WTC11 (cell line): ENCODE measurements around the gene MORF4L2. TPM values are rescaled to one million over a fixed set of nuclear protein-coding genes. Genes with fewer than 3 reads are reported as not detected.

ENCODE experiments used
- ATAC-seq: fragments of 200-7000 bp; cut with Tn5 transposase; 2 replicates; pipeline ENCODE4 v1.10.0; 2021; ENCODE audit warnings: mild to moderate bottlenecking, moderate library complexity
- CTCF ChIA-PET: fragments of 300-600 bp; sonication (Branson Sonifier 250); formaldehyde crosslinking; loops from one replicate; lab custom pipeline; 2021; ENCODE audit warnings: antibody characterized with exemption; lab: Charles Lee
- POLR2A ChIA-PET: fragments of 350-600 bp; sonication (Branson Sonifier 250); formaldehyde crosslinking; loops from one replicate; lab custom pipeline; 2021; ENCODE audit warnings: antibody characterized with exemption; lab: Charles Lee
- DNase-seq: peaks from one replicate; pipeline ENCODE4 v3.0.0; 2021; ENCODE audit warnings: low spot score
- H3K27ac Mint-ChIP-seq: 2 replicates; pipeline ENCODE4 v1.8.0; 2021; ENCODE audit warnings: mixed read lengths
- H3K27me3 Mint-ChIP-seq: 2 replicates; pipeline ENCODE4 v1.8.0; 2021; ENCODE audit warnings: low read depth, mild to moderate bottlenecking, moderate library complexity, mixed read lengths
- H3K36me3 Mint-ChIP-seq: 2 replicates; pipeline ENCODE4 v1.8.0; 2021; ENCODE audit warnings: mixed read lengths
- H3K4me1 Mint-ChIP-seq: 2 replicates; pipeline ENCODE4 v1.8.0; 2022; ENCODE audit warnings: mixed read lengths
- H3K4me3 Mint-ChIP-seq: 2 replicates; pipeline ENCODE4 v1.8.0; 2021; ENCODE audit warnings: mild to moderate bottlenecking, moderate library complexity, mixed read lengths
- H3K9me3 Mint-ChIP-seq: 2 replicates; pipeline ENCODE4 v1.8.0; 2021; ENCODE audit warnings: mixed read lengths
- CREB1 ChIP-seq: sonication (generic); formaldehyde crosslinking; IDR thresholded peaks from 2 replicates; pipeline ENCODE4 v1.8.0; 2023; ENCODE audit warnings: mild to moderate bottlenecking, missing genetic modification reagents
- EMX1 ChIP-seq: fragments of 250-450 bp; sonication (Bioruptor Pico); IDR thresholded peaks from 2 replicates; pipeline ENCODE4 v1.8.0; 2021; ENCODE audit warnings: mild to moderate bottlenecking
- ESRRA ChIP-seq: sonication (generic); formaldehyde crosslinking; IDR thresholded peaks from 2 replicates; pipeline ENCODE4 v1.8.1; 2022; ENCODE audit warnings: mild to moderate bottlenecking, missing genetic modification reagents, borderline replicate concordance
- FOXJ3 ChIP-seq: sonication (generic); formaldehyde crosslinking; IDR thresholded peaks from 2 replicates; pipeline ENCODE4 v1.9.0; 2021; ENCODE audit warnings: missing genetic modification reagents, mild to moderate bottlenecking, borderline replicate concordance
- GRHL2 ChIP-seq: fragments of 250-450 bp; sonication (Bioruptor Pico); IDR thresholded peaks from 2 replicates; pipeline ENCODE4 v1.8.0; 2022; ENCODE audit warnings: mild to moderate bottlenecking, moderate library complexity; ENCODE audit not compliant: insufficient replicate concordance, severe bottlenecking
- MYBL2 ChIP-seq: sonication (generic); formaldehyde crosslinking; IDR thresholded peaks from 2 replicates; pipeline ENCODE4 v1.8.1; 2023; ENCODE audit warnings: mild to moderate bottlenecking, moderate library complexity, missing genetic modification reagents
- NR1H2 ChIP-seq: sonication (generic); formaldehyde crosslinking; IDR thresholded peaks from 2 replicates; pipeline ENCODE4 v1.9.0; 2021; ENCODE audit warnings: mild to moderate bottlenecking, moderate library complexity, missing genetic modification reagents
- OVOL2 ChIP-seq: fragments of 250-450 bp; sonication (Bioruptor Pico); IDR thresholded peaks from 2 replicates; pipeline ENCODE4 v1.9.0; 2021; ENCODE audit warnings: mild to moderate bottlenecking, borderline replicate concordance
- ZNF263 ChIP-seq: sonication (generic); formaldehyde crosslinking; IDR thresholded peaks from 2 replicates; pipeline ENCODE4 v1.8.1; 2022; ENCODE audit warnings: low read depth, mild to moderate bottlenecking, moderate library complexity, missing genetic modification reagents
- ZNF317 ChIP-seq: sonication (generic); formaldehyde crosslinking; IDR thresholded peaks from 2 replicates; pipeline ENCODE4 v1.8.1; 2023; ENCODE audit warnings: low read depth, mild to moderate bottlenecking, moderate library complexity, missing genetic modification reagents, borderline replicate concordance
- total RNA-seq: library from RNA; stranded (reverse); gene quantifications from 3 replicates; pipeline ENCODE4 v1.2.3, GENCODE V29; 2021
- TF ChIP-seq, protein P1 (sequence below): fragments of 250-450 bp; sonication (Bioruptor Pico); IDR thresholded peaks from 2 replicates; pipeline ENCODE4 v1.9.0; 2021; ENCODE audit warnings: mild to moderate bottlenecking, borderline replicate concordance
- TF ChIP-seq, protein P2 (sequence below): sonication (generic); formaldehyde crosslinking; IDR thresholded peaks from 2 replicates; pipeline ENCODE4 v1.8.0; 2023; ENCODE audit warnings: missing genetic modification reagents, mild to moderate bottlenecking, borderline replicate concordance
- TF ChIP-seq, protein P3 (sequence below): sonication (generic); formaldehyde crosslinking; IDR thresholded peaks from 2 replicates; pipeline ENCODE4 v1.8.1; 2023; ENCODE audit warnings: mild to moderate bottlenecking, missing genetic modification reagents, borderline replicate concordance

The MORF4L2 gene
- total RNA-seq, 1 experiment from 2014 or later: 355 TPM

DNA sequence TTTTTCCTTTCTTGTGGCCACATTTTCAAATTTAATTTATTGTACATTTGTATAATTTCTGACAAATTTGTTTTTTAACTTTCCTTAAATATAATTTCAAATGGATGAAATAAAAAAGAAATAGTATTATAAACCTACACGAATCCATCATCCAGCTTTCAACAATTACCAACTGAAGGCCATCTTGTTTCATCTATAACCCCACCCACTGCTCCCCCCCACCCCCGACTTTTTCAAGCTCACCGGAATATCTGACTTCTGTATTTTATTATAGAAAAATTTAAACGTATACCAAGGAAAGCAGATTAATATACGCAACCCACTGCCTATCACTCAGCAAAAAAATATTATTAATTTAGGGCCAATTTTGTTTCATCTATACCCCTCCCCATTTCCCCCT lies 1.1 kb downstream of the MORF4L2 start (continued):
- TF ChIP-seq, protein P1, sequence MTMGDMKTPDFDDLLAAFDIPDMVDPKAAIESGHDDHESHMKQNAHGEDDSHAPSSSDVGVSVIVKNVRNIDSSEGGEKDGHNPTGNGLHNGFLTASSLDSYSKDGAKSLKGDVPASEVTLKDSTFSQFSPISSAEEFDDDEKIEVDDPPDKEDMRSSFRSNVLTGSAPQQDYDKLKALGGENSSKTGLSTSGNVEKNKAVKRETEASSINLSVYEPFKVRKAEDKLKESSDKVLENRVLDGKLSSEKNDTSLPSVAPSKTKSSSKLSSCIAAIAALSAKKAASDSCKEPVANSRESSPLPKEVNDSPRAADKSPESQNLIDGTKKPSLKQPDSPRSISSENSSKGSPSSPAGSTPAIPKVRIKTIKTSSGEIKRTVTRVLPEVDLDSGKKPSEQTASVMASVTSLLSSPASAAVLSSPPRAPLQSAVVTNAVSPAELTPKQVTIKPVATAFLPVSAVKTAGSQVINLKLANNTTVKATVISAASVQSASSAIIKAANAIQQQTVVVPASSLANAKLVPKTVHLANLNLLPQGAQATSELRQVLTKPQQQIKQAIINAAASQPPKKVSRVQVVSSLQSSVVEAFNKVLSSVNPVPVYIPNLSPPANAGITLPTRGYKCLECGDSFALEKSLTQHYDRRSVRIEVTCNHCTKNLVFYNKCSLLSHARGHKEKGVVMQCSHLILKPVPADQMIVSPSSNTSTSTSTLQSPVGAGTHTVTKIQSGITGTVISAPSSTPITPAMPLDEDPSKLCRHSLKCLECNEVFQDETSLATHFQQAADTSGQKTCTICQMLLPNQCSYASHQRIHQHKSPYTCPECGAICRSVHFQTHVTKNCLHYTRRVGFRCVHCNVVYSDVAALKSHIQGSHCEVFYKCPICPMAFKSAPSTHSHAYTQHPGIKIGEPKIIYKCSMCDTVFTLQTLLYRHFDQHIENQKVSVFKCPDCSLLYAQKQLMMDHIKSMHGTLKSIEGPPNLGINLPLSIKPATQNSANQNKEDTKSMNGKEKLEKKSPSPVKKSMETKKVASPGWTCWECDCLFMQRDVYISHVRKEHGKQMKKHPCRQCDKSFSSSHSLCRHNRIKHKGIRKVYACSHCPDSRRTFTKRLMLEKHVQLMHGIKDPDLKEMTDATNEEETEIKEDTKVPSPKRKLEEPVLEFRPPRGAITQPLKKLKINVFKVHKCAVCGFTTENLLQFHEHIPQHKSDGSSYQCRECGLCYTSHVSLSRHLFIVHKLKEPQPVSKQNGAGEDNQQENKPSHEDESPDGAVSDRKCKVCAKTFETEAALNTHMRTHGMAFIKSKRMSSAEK (CRISPR knock-in tag): no peak

DNA sequence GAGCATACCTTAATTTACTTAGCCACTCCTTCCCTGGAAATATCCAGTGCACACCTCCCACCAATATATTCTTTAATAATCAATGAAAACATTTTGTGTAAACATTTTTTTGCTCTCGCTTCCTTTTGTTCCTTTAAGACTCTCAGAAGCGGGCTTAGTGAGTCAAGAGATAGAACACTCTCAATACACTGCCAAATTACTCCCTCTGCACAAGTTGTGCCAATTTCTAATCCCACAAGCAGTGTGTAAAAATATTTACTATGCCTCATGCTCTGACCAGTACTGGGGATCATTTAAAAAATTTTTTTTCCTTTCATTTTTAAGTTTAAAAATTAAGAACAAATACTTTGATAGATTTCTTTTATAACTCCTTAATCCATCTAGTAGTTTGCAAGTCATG lies 5.1 kb downstream of the MORF4L2 start:
- TF ChIP-seq FOXJ3 (CRISPR knock-in tag) (no peak), MYBL2 (no peak), OVOL2 (CRISPR knock-in tag) (no peak), ZNF263 (no peak), ZNF317 (CRISPR knock-in tag) (no peak), ESRRA (CRISPR knock-in tag) (no peak), NR1H2 (CRISPR knock-in tag) (no peak), EMX1 (no peak), CREB1 (CRISPR knock-in tag) (no peak), GRHL2 (CRISPR knock-in tag) (no peak)
- TF ChIP-seq, protein P2, sequence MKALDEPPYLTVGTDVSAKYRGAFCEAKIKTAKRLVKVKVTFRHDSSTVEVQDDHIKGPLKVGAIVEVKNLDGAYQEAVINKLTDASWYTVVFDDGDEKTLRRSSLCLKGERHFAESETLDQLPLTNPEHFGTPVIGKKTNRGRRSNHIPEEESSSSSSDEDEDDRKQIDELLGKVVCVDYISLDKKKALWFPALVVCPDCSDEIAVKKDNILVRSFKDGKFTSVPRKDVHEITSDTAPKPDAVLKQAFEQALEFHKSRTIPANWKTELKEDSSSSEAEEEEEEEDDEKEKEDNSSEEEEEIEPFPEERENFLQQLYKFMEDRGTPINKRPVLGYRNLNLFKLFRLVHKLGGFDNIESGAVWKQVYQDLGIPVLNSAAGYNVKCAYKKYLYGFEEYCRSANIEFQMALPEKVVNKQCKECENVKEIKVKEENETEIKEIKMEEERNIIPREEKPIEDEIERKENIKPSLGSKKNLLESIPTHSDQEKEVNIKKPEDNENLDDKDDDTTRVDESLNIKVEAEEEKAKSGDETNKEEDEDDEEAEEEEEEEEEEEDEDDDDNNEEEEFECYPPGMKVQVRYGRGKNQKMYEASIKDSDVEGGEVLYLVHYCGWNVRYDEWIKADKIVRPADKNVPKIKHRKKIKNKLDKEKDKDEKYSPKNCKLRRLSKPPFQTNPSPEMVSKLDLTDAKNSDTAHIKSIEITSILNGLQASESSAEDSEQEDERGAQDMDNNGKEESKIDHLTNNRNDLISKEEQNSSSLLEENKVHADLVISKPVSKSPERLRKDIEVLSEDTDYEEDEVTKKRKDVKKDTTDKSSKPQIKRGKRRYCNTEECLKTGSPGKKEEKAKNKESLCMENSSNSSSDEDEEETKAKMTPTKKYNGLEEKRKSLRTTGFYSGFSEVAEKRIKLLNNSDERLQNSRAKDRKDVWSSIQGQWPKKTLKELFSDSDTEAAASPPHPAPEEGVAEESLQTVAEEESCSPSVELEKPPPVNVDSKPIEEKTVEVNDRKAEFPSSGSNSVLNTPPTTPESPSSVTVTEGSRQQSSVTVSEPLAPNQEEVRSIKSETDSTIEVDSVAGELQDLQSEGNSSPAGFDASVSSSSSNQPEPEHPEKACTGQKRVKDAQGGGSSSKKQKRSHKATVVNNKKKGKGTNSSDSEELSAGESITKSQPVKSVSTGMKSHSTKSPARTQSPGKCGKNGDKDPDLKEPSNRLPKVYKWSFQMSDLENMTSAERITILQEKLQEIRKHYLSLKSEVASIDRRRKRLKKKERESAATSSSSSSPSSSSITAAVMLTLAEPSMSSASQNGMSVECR (CRISPR knock-in tag): no peak
- TF ChIP-seq, protein P3, sequence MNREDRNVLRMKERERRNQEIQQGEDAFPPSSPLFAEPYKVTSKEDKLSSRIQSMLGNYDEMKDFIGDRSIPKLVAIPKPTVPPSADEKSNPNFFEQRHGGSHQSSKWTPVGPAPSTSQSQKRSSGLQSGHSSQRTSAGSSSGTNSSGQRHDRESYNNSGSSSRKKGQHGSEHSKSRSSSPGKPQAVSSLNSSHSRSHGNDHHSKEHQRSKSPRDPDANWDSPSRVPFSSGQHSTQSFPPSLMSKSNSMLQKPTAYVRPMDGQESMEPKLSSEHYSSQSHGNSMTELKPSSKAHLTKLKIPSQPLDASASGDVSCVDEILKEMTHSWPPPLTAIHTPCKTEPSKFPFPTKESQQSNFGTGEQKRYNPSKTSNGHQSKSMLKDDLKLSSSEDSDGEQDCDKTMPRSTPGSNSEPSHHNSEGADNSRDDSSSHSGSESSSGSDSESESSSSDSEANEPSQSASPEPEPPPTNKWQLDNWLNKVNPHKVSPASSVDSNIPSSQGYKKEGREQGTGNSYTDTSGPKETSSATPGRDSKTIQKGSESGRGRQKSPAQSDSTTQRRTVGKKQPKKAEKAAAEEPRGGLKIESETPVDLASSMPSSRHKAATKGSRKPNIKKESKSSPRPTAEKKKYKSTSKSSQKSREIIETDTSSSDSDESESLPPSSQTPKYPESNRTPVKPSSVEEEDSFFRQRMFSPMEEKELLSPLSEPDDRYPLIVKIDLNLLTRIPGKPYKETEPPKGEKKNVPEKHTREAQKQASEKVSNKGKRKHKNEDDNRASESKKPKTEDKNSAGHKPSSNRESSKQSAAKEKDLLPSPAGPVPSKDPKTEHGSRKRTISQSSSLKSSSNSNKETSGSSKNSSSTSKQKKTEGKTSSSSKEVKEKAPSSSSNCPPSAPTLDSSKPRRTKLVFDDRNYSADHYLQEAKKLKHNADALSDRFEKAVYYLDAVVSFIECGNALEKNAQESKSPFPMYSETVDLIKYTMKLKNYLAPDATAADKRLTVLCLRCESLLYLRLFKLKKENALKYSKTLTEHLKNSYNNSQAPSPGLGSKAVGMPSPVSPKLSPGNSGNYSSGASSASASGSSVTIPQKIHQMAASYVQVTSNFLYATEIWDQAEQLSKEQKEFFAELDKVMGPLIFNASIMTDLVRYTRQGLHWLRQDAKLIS (CRISPR knock-in tag): no peak
- Mint-ChIP-seq H3K9me3 (no peaks in the 10 kb centered on the region), H3K27me3 (no peaks in the 10 kb centered on the region), H3K4me3 (no peak overlapping the region), H3K27ac (no peak overlapping the region), H3K36me3 (peaks cover 56% of the 10 kb centered on the region), H3K4me1 (0 out of 2 replicates have a peak, but pooled peaks cover 4% of the 10 kb centered on the region)
- DNase-seq (no peak), ATAC-seq (no peak)
- ChIA-PET CTCF (no interaction called here), POLR2A (no interaction called here)
